Pons (tissue), 1 donor: ENCODE measurements around the gene NPPB.
A peak's percentile ranks its signal among the peaks of the same experiment; 100 is the strongest.

Source experiments
- DNase-seq: peaks from one replicate; pipeline ENCODE4 v3.0.0-alpha.2; 2016; ENCODE audit warnings: low spot score

Gene NPPB

DNA sequence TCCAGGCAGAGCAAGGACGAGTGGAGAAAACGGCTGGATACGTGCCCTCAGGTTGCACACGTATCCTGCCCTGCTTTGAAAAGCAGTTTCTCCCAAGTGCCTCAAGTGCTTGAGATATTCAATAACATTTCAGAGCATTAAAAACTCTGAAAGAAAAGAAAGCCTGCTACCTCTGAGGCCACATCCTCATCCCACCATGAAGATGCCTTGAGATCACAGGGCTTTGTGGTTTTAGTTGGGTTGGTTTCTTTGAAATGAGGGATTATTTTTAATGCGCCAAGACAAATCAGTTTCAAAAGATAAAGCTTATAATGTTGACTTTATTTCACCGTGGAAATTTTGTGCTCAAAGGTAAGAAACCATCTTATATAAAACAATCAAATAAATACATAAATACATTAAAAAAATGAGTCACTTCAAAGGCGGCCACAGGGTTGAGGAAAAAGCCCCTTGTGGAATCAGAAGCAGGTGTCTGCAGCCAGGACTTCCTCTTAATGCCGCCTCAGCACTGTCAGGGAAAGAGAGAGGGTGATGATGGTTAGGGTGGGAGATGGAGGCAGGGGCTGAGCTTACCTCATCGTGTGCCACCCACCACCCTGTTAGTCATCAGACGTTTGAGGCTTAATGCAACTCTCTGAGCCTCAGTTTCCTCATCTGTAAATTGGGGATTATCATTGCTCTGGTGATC lies 1.4 kb downstream of the NPPB start:
- DNase-seq, result no peak

DNA sequence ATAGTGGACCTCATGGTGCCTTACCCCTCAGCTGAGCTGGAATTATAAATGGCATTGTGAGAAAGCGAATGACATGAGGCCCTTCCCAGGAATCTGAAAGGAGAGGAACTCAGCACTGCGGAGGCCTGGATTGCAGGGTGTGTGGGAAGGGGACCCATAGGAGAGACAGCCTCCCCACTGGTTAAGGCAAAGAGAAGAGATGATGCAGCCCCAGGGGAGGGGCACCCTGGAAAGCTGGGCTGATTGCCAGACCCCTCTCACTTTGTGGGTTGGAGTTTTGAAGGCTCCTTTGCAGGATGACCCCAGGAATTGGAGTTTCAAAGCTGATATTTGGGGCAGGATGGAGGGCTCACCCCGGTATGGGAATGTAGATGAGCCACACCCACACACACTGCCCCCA lies 2.0 kb downstream of the NPPB start:
- DNase-seq, result no peak

DNA sequence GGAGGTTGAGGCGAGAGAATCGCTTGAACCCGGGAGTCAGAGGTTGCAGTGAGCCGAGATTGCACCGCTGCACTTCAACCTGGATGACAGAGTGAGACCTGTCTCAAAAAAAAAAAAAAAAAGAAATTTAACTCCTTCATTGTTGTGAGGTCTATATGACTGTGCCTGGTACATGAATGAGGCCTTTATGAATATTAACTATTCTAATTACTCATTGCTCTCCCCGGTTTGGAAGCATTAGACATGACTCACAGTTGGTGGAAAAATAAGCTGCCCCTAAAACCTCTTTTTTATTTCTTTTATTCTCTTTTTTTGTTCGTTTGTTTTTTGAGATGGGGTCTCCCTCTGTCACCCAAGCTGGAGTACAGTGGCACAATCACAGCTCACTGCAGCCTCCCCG lies 3.3 kb downstream of the NPPB start:
- DNase-seq, result no peak

DNA sequence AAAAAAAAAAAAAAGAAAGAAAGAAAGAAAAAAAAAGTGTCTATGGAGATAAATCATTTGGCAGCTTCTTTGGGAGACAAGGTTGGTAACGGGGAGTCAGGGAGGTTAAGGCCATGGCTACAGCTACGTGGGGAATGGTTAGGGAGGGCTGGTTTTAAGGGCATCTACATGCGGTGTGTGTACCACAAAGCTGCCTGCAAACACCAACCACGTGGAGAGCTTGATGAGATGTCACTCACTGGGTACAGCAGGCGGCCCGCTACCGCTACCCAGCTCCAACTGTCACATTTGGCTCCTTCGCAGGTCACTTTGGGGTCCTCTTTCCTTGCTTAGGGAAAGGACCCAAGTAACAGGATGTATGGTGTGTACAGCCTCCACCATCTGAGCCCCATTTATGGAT lies 4.2 kb downstream of the NPPB start:
- no peak for DNase-seq

DNA sequence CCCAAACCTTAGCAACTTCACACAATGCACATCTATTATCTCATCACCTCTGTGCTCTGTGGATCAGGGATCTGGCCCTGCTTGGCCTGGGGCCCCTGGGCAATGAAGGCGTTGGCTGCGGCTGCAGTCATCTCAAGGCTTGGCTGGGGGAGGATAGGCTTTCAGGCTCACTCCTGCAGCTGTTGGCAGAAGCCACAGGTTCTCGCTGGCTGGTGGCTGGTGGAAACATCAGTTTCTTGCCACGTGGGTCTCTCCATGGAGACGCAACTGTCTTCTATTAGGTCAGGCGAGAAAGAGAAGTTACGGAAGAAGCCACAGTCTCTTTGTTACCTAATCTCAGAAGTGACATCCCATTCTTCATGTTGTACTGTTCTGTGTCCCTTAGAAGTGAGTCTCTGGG lies 7.6 kb downstream of the NPPB start:
- DNase-seq, result no peak

DNA sequence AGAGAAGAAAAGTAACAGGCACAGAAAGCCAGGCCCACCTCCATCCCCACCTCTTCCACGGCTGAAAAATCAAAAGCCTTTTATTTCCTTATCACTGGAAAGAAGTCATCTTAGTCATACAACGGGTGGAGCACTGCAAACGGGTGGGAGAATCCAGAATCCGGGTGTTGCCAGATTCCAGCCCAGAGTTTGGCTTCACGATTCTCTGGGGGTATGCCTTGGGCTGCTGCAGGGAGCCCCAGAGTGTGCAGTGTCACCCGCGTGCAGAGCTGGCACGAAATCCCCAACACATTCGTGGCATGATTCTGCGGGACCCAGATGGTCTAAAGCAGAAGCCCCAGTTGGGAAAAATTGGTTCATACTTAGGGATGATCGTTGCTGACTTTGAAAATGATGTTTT lies 8.6 kb downstream of the NPPB start:
- DNase-seq, result no peak

DNA sequence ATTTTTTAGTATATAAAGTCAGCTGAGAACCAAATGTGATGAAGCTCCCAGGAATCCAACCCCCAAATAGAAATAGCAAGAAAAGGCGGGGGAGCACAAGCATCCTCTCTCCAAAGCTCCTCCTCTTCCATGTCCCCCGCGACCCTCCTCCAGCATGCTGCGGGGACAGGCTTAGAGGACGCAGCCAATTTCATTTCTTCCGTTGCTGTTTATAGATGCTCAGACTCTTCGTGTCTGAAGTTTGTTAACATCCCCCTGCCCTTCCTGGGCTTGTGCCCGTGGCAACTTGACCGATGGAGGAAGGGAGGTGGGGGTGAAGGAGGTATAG lies 10.4 kb downstream of the NPPB start:
- DNase-seq, result no peak

DNA sequence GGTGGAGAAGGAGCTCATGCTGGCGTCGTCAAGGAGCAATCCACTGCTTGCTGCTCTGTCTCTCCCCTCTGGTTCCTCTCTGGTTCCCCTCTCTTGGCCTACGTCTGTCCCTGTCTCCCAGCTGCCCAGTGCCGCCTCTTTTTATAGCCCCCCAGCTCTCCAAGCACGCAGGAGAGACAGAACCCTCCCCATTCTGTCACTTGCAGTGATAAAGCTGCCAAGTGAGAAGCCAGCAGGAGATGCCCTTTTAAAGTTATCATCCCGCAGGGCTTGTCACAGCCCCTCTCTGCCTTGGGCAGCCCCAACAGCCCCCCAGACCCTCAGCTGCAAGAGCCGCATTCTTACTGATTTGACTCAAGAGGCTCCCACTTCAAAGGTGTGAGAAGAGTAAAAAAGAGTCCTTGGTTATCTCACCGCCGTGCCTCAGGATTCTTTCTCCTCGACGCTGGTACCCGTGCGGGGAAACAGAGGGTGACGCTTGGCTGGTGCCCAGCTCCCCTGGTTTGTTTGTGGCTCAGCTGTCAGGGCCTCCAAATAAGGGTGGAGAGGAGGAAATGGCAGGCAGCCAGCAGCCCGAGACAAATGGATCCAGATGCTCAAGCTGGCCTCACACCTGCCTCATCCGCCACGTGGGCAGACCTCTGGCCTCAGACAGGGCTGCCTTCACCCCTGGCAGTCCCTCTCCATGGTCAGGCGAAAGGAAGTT lies 10.9 kb downstream of the NPPB start, which contains the start of gene NPPA:
Gene NPPA, minus strand, starts transcription at position 117 of the 706 bp plus-strand sequence. Its CDS starts 99 bp downstream, at position 18.
- DNase-seq, result no peak

DNA sequence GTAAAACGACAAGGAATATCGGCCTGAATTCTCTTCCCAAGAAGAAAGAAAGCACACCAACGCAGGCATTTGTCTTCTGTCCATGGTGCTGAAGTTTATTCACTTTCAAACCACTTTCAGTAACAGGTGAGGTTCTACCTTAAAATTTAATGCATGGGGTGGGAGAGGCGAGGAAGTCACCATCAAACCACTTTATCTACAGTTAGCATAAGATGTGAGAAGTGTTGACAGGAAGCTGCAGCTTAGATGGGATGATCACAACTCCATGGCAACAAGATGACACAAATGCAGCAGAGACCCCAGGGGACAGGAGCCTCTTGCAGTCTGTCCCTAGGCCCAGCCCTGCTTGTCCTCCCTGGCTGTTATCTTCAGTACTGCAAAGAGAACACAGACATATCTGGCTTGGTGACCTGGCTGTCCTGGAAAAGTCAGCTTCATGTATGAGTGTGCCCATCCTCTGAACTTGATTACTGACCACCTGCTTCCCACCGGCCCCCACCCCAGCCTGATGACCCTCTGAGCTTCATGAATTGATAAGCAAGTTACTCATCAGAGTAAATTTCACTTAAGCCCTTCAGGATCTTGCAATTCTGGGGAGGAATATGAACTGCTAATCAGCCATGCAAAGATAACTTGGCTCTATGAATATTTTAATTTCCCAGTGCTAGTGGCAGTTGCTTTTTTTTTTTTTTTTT lies 13.0 kb downstream of the NPPB start:
- no peak for DNase-seq

DNA sequence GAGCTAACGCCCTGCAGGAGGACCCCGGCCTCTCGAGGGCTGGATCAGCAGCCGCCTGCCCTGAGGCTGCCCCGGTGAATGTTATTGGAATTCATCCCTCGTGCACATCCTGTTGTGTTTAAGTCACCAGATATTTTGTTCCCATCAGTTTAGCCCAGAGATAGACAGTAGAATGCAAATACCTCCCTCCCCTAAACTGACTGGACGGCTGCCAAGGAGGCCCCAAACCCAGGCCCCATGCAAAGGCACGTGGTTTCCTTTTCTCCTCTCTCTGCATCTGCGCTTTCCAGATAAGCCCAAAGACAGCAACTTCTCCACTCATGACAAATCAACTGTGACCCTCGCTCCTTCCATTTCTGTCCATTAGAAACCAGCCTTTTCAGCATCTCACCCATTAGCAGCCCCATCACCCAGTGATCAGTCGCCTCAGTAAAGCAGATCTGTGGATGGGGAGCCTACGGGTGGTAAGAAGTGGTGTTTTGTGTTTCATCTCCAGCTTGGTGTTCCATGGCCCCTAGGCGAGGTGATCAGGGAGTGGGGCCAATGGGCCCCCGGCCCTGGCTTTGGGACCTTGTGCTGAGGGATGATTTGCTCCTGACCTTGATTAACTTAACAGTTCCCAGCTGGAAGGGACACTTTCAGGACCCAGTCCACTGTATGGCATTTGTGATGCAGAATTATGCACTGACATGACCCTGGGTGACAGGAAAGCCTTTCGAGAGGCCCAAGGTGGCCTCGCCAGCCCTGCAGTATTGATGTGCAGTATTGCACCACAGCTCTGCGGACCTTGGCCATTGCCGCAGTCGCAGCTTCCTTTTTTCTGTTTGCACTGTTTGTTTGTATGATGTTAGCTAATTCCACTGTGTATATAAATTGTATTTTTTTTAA lies 16.3 kb downstream of the NPPB start:
- peak; percentile 29 for DNase-seq

DNA sequence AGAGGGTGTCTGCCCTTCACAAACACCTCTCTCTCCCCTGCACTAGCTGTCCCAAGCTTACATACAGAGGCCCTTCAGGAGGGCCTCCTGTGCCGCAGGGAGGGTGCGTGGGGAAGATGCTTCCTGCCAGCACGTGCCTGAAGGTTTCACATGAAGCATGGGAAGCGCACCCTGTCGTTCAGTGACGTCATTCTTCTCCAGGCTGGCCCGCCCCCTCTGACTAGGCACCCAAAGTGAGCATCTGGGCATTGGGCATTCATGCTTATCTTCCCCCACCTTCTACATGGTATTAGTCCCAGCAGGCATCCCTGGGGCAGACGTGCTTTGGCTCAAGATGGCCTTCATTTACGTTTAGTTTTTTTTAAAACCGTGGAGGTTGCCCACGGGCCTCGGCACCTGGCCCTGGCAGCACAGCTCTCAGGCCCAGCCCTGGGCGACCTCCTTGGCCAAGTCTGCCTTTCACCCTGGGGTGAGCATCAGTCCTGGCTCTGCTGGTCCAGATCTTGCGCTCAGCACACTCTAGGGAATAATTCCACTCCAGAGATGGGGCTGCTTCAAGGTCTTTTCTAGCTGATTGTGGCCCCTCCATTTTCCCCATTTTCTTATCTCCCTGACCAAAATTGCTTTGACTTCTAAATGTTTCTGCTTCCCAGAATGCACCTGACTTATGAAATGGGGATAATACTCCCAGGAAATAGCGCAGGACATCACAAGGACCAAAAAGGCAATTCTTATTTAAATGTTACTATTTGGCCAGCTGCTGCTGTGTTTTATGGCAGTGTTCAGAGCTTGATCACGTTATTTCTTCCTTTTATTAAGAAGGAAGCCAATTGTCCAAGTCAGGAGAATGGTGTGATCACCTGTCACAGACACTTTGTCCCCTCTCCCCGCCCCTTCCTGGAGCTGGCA lies 17.2 kb downstream of the NPPB start:
- no peak for DNase-seq

DNA sequence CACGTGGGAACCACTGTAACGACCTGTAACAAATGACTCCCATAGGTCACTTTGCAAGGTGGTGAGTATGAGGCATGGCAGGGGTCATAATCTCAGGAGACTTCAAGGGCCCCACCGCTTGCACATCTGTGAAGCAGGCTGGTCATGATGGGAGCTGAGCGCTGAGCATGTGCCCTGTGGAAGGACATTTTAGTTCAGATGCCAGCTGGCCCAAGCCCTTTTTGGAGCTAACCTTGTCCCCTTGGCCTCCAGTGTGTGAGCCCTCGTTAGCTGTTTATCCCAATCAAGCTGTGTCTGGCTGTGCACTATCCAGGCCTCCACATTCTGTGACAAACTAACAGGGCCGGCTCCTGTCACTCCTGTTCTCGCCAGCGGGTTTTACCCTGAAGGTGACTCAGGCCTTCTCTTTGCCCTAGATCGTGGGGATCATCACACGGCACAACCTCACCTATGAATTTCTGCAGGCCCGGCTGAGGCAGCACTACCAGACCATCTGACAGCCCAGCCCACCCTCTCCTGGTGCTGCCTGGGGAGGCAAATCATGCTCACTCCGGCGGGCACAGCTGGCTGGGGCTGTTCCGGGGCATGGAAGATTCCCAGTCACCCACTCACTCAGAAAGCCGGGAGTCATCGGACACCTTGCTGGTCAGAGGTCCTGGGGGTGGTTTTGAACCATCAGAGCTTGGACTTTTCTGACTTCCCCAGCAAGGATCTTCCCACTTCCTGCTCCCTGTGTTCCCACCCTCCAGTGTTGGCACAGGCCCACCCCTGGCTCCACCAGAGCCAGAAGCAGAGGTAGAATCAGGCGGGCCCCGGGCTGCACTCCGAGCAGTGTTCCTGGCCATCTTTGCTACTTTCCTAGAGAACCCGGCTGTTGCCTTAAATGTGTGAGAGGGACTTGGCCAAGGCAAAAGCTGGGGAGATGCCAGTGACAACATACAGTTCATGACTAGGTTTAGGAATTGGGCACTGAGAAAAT lies 18.7 kb downstream of the NPPB start:
- no peak for DNase-seq

DNA sequence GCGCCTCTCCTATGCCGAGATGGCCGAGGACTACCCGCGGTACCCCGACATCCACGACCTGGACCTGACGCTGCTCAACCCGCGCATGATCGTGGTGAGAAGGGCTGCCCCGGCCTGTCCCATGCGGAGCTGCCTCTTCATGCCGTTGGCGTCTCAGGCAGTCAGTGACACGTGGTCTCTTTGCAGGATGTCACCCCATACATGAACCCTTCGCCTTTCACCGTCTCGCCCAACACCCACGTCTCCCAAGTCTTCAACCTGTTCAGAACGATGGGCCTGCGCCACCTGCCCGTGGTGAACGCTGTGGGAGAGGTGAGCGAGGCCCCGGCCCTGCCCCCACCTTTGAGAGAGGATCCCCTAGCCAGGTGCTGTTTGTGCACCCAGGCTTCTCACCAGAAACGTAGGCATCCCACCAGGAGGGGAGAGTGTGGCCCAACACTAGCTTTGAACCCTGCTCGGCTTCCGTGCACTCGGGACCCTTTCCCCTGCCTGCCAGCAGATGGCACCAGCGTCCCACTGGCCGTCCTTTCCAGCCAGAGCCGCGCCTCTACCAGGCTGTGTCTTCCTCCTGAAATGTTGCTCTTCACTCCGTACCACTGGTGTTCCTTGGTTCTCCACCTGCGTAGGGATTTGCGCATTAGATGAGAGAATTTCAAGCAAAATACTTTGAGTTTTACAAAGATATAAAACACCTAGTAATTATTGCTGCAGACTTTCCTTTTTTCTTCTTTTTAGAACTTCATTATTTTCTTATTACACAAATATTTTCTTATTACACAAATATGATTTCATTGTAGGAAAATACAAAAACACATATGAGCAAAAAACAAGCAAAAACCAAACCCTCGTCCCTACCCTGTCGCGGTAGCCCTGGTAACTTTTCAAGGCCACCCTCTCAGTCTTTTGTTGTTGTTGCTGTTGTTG lies 20.1 kb downstream of the NPPB start:
- peak; percentile 54 for DNase-seq

DNA sequence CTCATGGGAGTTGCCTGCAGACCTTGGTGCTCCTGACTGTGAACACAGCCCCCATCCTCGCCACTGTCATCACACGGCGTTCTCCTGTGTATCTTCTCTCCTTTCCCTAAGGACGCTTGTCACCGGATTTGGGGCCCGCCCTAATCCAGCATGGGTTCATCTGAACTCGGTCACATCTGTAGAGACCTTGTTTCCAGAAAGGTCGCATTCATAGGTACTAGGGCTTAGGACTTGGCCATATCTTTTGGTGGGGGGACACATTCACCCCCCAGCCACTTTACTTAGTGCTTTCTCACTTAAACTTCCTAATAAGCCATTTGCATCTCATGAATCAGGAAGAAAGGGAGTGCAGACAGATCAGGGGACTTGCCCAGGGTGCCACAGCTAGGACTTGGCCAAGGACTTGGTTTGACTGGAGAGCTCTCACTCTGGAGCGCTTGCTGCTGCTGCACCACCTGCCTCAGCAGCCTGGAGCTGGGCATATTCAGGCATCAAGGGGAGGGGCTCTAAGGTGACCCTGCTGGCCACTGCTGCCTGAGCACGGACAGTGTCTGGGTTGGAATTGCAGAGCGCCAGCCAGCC lies 20.9 kb downstream of the NPPB start:
- no peak for DNase-seq

DNA sequence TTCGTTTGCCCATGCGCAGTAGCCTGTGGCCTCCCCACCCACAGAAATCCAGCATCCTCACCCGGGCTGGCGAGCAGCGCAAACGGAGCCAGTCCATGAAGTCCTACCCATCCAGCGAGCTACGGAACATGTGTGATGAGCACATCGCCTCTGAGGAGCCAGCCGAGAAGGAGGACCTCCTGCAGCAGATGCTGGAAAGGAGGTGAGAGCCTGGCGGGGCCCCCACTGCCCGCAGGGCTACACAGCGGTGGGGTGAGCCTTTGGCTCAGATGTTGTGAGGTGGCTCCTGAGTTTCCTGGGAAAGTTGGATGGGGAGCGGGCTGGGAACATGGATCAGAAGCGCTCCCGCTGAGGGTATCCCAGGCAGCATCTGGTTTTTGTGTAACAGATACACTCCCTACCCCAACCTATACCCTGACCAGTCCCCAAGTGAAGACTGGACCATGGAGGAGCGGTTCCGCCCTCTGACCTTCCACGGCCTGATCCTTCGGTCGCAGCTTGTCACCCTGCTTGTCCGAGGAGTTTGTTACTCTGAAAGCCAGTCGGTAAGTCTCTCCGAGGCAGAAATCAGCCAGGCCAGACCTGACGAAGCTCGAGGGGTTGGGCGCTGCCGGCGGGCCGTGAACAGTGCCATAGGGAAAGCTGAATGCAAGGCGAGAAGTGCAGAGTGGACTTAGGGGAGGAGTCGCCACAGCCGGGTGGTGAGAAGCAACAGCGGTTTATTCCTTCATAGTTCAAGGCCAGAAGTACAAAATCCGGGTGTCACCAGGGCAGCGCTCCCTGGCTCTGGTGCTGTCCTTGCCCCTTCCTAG lies 21.6 kb downstream of the NPPB start:
- DNase-seq, result no peak

DNA sequence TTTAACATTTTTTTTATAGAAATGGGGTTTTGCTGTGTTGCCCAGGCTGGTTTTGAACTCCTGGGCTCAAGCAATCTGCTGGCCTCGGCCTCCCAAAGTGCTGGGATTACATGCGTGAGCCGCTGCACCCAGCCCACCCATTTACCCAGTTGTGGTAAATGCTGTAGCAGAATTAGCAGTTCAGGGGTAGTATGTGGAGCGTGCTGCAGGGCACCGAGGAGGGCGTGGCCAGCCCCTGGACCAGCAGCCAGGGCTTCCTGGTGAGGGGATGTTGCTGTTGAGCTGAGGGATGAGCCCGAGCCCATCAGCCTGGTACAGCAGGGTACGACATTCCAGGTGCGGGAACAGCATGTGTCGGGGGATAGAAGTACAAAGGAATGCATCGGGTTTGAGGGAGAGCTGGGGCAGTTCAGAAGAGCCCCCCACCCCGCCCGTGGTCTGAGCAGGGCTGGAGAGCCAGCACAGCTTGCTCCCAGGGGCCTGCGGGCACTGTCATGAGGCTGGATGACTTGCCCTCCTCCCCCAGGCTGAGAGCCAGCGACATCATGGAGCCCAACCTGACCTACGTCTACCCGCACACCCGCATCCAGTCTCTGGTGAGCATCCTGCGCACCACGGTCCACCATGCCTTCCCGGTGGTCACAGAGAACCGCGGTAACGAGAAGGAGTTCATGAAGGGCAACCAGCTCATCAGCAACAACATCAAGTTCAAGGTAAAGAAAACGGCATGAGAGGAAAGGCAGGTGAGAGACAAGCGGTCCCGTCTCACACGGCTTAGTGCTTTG lies 23.1 kb downstream of the NPPB start:
- DNase-seq, result no peak

DNA sequence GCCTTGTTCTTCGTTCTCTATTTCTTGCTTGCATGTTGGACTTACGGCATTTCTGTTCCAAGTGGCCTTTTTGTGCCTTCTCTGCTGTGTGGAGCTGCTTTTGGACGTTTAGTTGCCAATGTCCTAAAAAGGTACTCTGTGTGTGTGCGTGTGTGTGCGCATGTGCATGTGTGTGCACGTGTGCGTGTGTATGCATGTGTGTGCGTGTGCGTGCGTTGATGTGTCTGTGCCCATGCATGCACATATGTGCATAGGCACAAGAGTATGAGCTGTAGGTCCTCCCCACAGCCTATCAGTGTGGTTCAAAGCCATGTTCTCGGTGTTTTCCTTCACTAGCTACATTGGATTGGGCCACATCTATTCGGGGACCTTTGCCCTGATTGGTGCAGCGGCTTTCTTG lies 24.8 kb downstream of the NPPB start:
- DNase-seq, result no peak
